NB4 (cell line): ENCODE data around the gene BCL3.
A peak's percentile ranks its signal among the peaks of the same experiment; 100 is the strongest.

Experiments
- DNase-seq: peaks from one replicate; pipeline ENCODE4 v3.0.0; 2010; ENCODE audit warnings: low read depth
- H3K4me3 ChIP-seq: one replicate; pipeline ENCODE4 v1.5.1; 2011; ENCODE audit warnings: mild to moderate bottlenecking, low read depth, low read length, moderate library complexity
- CTCF ChIP-seq: IDR thresholded peaks from one replicate; pipeline ENCODE4 v1.5.1; 2012; ENCODE audit warnings: low read depth, low read length
- MAX ChIP-seq: IDR thresholded peaks from 2 replicates; pipeline ENCODE4 v1.6.1; 2011; ENCODE audit warnings: low read depth, low read length
- MYC ChIP-seq: IDR thresholded peaks from 2 replicates; pipeline ENCODE4 v1.6.1; 2011; ENCODE audit warnings: low read depth, low read length
- POLR2A ChIP-seq: IDR thresholded peaks from 2 replicates; pipeline ENCODE4 v1.6.1; 2011; ENCODE audit warnings: mild to moderate bottlenecking; ENCODE audit not compliant: insufficient read length; ENCODE audit errors: extremely low read depth

The BCL3 gene

GRCh38 chr19:44749292-44749691 is 784 bp downstream of the BCL3 start:
- no peak for DNase-seq
- peak overlapping the region; percentile 53 for H3K4me3 ChIP-seq
- TF ChIP-seq CTCF (no peak), POLR2A (no peak), MYC (no peak), MAX (no peak)

- TF ChIP-seq POLR2A (no peak), MYC (no peak), MAX (no peak), CTCF (no peak)
- H3K4me3 ChIP-seq = no peak overlapping the region
- no peak for DNase-seq
Observed at GRCh38 chr19:44749994-44750393, 1.5 kb downstream of the BCL3 start.

- no peak overlapping the region for H3K4me3 ChIP-seq
- TF ChIP-seq MYC (no peak), MAX (no peak), POLR2A (no peak), CTCF (no peak)
- peak; percentile 62 for DNase-seq
Observed at GRCh38 chr19:44752123-44752815, 3.8 kb downstream of the BCL3 start.

GRCh38 chr19:44752816-44753625 is 4.5 kb downstream of the BCL3 start:
- peak; percentile 96 for DNase-seq
- no peak overlapping the region for H3K4me3 ChIP-seq
- TF ChIP-seq POLR2A = no peak
- TF ChIP-seq MAX = peak; percentile 33; the same call in 1 of the 2 replicates
- TF ChIP-seq MYC = peak; percentile 48

- TF ChIP-seq CTCF (no peak), MAX (no peak), MYC (no peak), POLR2A (no peak)
- no peak for DNase-seq
- peak overlapping the region; percentile 43 for H3K4me3 ChIP-seq
Observed at GRCh38 chr19:44753626-44753931, 5.1 kb downstream of the BCL3 start.
